Measurements from ENCODE around the gene OSBPL10.
"Not testable (repeated sequence)": the region's sequence is repeated elsewhere in the genome, so short reads cannot be mapped to it uniquely, and the experiment has no call there.

Gene OSBPL10, protein sequence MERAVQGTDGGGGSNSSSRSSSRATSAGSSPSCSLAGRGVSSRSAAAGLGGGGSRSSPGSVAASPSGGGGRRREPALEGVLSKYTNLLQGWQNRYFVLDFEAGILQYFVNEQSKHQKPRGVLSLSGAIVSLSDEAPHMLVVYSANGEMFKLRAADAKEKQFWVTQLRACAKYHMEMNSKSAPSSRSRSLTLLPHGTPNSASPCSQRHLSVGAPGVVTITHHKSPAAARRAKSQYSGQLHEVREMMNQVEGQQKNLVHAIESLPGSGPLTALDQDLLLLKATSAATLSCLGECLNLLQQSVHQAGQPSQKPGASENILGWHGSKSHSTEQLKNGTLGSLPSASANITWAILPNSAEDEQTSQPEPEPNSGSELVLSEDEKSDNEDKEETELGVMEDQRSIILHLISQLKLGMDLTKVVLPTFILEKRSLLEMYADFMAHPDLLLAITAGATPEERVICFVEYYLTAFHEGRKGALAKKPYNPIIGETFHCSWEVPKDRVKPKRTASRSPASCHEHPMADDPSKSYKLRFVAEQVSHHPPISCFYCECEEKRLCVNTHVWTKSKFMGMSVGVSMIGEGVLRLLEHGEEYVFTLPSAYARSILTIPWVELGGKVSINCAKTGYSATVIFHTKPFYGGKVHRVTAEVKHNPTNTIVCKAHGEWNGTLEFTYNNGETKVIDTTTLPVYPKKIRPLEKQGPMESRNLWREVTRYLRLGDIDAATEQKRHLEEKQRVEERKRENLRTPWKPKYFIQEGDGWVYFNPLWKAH

DNA sequence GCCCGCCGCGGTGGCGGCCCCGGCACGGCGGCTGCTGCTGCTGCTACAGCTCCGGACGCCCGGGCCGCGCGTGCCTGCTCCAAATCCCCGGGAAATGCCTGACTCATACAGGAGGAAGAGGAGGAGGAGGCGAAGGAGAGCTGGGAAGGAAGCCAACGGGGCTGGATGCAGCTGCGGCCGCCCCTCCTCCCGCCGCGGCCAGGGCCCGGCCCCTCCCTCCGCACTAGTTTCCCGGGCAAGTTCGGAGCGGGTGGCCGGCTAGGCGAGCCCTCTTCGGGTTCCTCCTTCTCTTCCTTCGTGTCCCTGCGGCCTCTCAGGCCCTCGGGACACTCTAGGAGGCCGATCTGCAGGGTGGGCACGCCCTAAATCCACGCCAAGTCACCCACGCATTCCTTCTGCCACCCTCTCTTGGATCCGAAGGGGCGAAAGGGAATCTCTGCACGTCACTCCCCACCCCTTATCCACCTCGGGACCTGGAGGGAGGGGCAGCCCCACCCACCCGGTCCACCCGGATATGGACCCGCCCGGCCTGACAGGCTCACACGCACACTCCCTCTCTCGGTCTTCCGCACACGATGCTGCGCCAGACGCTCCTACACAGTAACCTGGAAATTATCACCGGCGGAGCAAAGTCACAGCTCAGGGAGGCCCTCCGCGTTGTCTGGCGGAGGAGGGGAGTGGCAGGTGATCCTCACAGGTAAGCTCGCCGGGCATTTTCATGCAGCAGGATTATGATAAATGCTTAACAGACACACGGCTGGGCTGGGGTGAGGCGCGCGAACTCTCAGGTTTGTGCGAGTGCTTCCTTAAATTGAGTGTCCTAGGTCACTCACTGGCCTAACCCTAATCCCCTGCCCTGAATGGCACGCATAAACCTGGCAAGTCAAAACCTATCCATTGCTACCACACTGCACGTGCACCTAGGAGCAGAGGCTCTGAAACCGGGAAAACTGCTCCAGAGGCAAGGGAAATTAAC lies at the start of gene OSBPL10, which contains the start of gene ZNF860:
Gene OSBPL10 (minus strand): TSS at position 57 of the 976 bp plus-strand sequence. CDS start 83 bp downstream, outside the sequence.
Gene ZNF860 (plus strand): TSS at position 545 of the 976 bp plus-strand sequence. CDS start 7,330 bp downstream, outside the sequence.
- peak; percentile 61 for DNase-seq

- no peak for DNase-seq
Measured at GRCh38 chr3:32026593-32026992, 45.5 kb upstream of the OSBPL10 start.

GRCh38 chr3:32022947-32023346 lies 41.9 kb upstream of the OSBPL10 start:
- DNase-seq, result no peak

DNA sequence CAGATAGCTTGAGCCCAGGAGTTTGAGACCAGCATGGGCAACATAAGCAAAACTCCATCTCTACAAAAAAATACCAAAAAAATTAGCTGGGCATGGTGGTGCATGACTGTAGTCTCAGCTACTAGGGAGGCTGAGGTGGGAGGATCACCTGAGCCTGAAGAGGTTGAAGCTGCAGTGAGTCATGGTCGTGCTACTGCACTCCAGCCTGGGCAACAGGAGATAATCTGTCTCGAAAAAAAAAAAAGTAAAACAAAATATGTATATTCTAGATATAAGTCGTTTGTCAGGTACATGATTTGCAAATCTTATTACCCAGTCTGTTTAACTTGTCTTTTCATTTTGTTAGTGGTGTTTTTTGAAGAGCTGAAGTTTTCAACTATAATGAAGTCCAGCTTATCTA lies 40.7 kb upstream of the OSBPL10 start:
- DNase-seq, result no peak

- no peak for DNase-seq
Measured at GRCh38 chr3:32021155-32021554, 40.1 kb upstream of the OSBPL10 start.

- no peak for DNase-seq
Measured at GRCh38 chr3:32018757-32019564, 37.9 kb upstream of the OSBPL10 start.

- no peak for DNase-seq
Measured at GRCh38 chr3:32017286-32017685, 36.2 kb upstream of the OSBPL10 start.

- not testable (repeated sequence) for DNase-seq
Measured at GRCh38 chr3:32015638-32016037, 34.6 kb upstream of the OSBPL10 start.

DNA sequence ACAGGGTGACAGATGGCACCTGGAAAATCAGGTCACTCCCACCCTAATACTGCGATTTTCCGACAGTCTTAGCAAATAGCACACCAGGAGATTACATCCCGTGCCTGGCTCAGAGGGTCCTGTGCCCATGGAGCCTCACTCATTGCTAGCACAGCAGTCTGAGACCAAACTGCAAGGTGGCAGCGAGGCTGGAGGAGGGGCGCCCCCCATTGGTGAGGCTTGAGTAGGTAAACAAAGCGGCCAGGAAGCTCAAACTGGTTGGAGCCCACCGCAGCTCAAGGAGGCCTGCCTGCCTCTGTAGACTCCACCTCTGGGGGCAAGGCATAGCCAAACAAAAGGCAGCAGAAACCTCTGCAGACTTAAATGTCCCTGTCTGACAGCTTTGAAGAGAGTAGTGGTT lies 29.6 kb upstream of the OSBPL10 start:
- not testable (repeated sequence) for DNase-seq

DNA sequence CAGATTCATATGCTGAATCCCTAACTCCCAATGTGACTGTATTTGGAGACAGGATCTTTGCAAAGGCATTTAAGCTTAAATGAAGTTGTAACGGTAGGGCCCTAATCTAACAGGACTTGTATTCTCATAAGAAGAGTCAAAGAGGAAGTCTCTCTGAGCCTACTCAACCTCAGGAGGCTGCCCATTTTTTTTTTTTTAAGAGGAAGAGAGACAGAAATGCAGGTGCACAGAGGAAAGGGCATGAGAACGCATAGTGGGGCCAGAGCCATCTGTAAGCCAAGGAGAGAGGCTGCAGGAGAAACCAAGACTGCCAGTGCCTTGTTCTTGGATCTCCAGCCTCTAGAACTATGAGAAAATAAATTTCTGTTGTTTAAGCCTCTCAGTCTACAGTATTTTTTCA lies 28.9 kb upstream of the OSBPL10 start:
- DNase-seq, result no peak

GRCh38 chr3:32009101-32009500 lies 28.0 kb upstream of the OSBPL10 start:
- DNase-seq, result no peak

GRCh38 chr3:32004113-32004765 lies 23.2 kb upstream of the OSBPL10 start:
- DNase-seq, result no peak

DNA sequence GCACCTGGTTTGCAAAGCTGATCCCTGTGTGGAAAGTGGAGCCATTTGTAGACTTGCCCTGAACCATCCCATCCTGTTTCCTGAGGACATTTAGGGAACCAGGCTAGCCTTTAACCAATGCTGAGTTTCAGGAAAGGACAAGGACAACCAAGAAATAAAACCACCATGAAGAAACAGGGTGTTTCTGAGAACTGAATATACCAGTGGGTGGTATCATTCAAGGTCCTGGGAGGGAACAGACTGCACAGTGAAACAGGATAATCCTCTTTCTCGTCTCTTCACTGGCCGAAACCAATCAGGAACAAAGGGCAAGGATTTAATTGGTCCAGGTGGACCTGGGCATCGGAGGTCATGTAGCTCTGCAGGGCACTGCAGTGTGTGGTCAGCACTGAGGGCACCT lies 22.3 kb upstream of the OSBPL10 start:
- no peak for DNase-seq

GRCh38 chr3:32002561-32003368 lies 21.7 kb upstream of the OSBPL10 start:
- DNase-seq, result no peak

- no peak for DNase-seq
Measured at GRCh38 chr3:32000877-32001276, 19.8 kb upstream of the OSBPL10 start.

DNA sequence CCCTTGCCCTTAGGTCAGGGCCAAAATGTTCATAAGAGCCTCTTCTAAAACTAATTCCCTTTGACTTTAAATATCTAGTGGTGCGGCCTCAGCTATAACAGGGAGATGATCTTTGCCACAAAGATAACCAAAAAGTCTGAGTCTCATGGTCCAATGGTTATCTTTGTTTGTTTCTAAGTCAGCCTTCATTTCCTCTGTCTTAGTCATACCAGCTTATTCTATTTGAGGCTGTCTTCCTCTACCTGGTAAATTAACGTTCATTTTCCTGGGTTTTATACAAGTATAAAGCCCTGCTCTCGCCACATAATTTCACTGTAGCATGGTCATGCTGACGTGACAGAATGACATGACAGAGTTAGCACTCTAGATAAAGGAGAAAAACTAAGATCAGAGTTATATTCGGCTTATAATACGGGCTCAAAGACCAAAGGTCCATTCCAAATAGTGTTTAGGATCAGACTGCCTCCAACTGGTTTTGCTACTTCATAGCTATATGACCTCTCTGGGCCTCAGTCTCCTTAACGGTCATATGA lies 18.9 kb upstream of the OSBPL10 start:
- DNase-seq, result no peak

GRCh38 chr3:31997500-31997899 lies 16.4 kb upstream of the OSBPL10 start:
- no peak for DNase-seq

GRCh38 chr3:31996195-31996594 lies 15.1 kb upstream of the OSBPL10 start:
- DNase-seq, result no peak

- not testable (repeated sequence) for DNase-seq
Measured at GRCh38 chr3:31995026-31995425, 14.0 kb upstream of the OSBPL10 start.

DNA sequence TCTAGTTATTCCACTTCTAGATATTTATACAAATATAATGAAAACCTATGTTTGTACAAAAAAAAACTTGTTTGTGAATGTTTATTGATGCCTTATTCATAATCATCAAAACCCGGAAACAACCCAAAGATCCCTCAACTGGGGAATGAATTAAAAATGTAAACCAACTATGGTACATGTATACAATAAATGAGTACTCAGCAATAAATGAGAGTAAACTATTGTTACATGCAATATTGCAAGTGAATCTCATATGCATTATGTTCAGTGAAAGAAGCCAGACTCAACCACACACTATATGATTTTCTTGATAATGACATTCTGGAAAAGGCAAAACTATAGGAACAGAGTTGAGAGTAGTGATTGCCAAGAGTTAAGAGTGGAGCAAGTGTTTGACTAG lies 12.8 kb upstream of the OSBPL10 start:
- DNase-seq, result no peak
